HTERT RPE-1 (cell line): ENCODE measurements around the gene PEX11A.

Source experiments
- in situ Hi-C: fragments of 300-500 bp; cut with MboI; formaldehyde crosslinking; loops from 4 replicates; pipeline ENCODE4 v1.14.3; 2020; ENCODE audit warnings: low sequenced_read_pairs

PEX11A gene

GRCh38 chr15:89656116-89656815 is 34.3 kb downstream of the PEX11A start:
- in situ Hi-C loops = no loop called here

GRCh38 chr15:89654847-89655805 is 35.4 kb downstream of the PEX11A start, which contains the start of gene KIF7:
TSS of gene KIF7 (minus strand) at chr15:89655467. CDS start at chr15:89652930, 2,537 bp downstream.
- in situ Hi-C loops = no loop called here

- in situ Hi-C loops = no loop called here
Observed at GRCh38 chr15:89654301-89654761, 36.2 kb downstream of the PEX11A start.

- in situ Hi-C loops = no loop called here
Observed at GRCh38 chr15:89653578-89653977, 37.0 kb downstream of the PEX11A start.

- in situ Hi-C loops = no loop called here
Observed at GRCh38 chr15:89652666-89653065, 37.9 kb downstream of the PEX11A start.

GRCh38 chr15:89652131-89652530 is 38.4 kb downstream of the PEX11A start:
- in situ Hi-C loops = no loop called here

GRCh38 chr15:89649716-89650115 is 40.8 kb downstream of the PEX11A start:
- in situ Hi-C loops = no loop called here

- in situ Hi-C loops = no loop called here
Observed at GRCh38 chr15:89649013-89649625, 41.4 kb downstream of the PEX11A start.

GRCh38 chr15:89648106-89649012 is 42.2 kb downstream of the PEX11A start:
- in situ Hi-C loops = no loop called here

- in situ Hi-C loops = no loop called here
Observed at GRCh38 chr15:89647191-89647851, 43.2 kb downstream of the PEX11A start.

GRCh38 chr15:89646416-89647141 is 44.0 kb downstream of the PEX11A start:
- in situ Hi-C loops = no loop called here

- in situ Hi-C loops = no loop called here
Observed at GRCh38 chr15:89645680-89646079, 44.9 kb downstream of the PEX11A start.

- in situ Hi-C loops = no loop called here
Observed at GRCh38 chr15:89642106-89642505, 48.4 kb downstream of the PEX11A start.

GRCh38 chr15:89641053-89641452 is 49.5 kb downstream of the PEX11A start:
- in situ Hi-C loops = no loop called here

GRCh38 chr15:89640245-89640644 is 50.3 kb downstream of the PEX11A start:
- in situ Hi-C loops = no loop called here

GRCh38 chr15:89633585-89633984 is 57.0 kb downstream of the PEX11A start:
- in situ Hi-C loops = no loop called here

GRCh38 chr15:89632563-89633430 is 57.8 kb downstream of the PEX11A start:
- in situ Hi-C loops = no loop called here

GRCh38 chr15:89631902-89632264 is 58.7 kb downstream of the PEX11A start:
- in situ Hi-C loops = no loop called here
